CD14-positive monocyte (primary cell): ENCODE data around the gene STRIP2. TPM values are rescaled to one million over a fixed set of nuclear protein-coding genes. Genes with fewer than 3 reads are reported as not detected.

Source experiments
- DNase-seq, 3 donors: peaks; one replicate each; pipeline ENCODE4 v3.0.0-alpha.2; 2011 to 2022
- H2AFZ ChIP-seq: 2 replicates; pipeline ENCODE4 v1.6.0; 2012; ENCODE audit warnings: mild to moderate bottlenecking, low read depth, low read length, inconsistent platforms; ENCODE audit not compliant: insufficient read depth, poor library complexity, severe bottlenecking
- H3K27ac ChIP-seq, 2 donors: 1 replicate in 1 of 2; 2 replicates in 1 of 2; pipeline ENCODE4 v1.5.1; 2012 to 2013; ENCODE audit warnings: low read length in 2 of 2, control low read depth in 1 of 2, inconsistent platforms in 1 of 2, low read depth in 1 of 2, mild to moderate bottlenecking in 1 of 2
- H3K27me3 ChIP-seq, 2 donors: one replicate each; pipeline versions ENCODE4 v1.6.0 to v1.6.1; 2011 to 2013; ENCODE audit warnings: low read length in 2 of 2; ENCODE audit not compliant: control insufficient read depth in 2 of 2, insufficient read depth in 2 of 2
- H3K36me3 ChIP-seq, 2 donors: replicated peaks in 1 of 2; 1 replicate in 1 of 2; 2 replicates in 1 of 2; pipeline versions ENCODE4 v1.5.1 to v1.6.1; 2012 to 2013; ENCODE audit warnings: low read length in 2 of 2, control low read depth in 1 of 2, inconsistent platforms in 1 of 2, mild to moderate bottlenecking in 1 of 2; ENCODE audit not compliant: insufficient read depth in 2 of 2, control insufficient read depth in 1 of 2
- H3K4me1 ChIP-seq, 2 donors: 1 replicate in 1 of 2; 2 replicates in 1 of 2; pipeline versions ENCODE4 v1.5.1 to v1.6.1; 2012 to 2013; ENCODE audit warnings: low read length in 2 of 2, control low read depth in 1 of 2, inconsistent platforms in 1 of 2, mild to moderate bottlenecking in 1 of 2, moderate library complexity in 1 of 2; ENCODE audit not compliant: insufficient read depth in 2 of 2, control insufficient read depth in 1 of 2
- H3K4me2 ChIP-seq: replicated peaks from 2 replicates; pipeline ENCODE3; 2012; ENCODE audit warnings: low read length, moderate library complexity, mild to moderate bottlenecking; ENCODE audit not compliant: poor library complexity, severe bottlenecking; ENCODE audit errors: extremely low read depth
- H3K4me3 ChIP-seq, 3 experiments: fragments of 200-600 bp in 1 of 3; sonication (generic) in 1 of 3; replicated peaks in 1 of 3; 1 replicate in 2 of 3; 2 replicates in 1 of 3; pipeline ENCODE4 v1.5.1; 2011 to 2013; ENCODE audit warnings: low read length in 3 of 3, mild to moderate bottlenecking in 3 of 3, control low read depth in 2 of 3, low read depth in 2 of 3, inconsistent platforms in 1 of 3, moderate library complexity in 1 of 3
- H3K79me2 ChIP-seq: 2 replicates; pipeline ENCODE4 v1.6.0; 2012; ENCODE audit warnings: mild to moderate bottlenecking, control low read depth, inconsistent platforms, low read length, moderate library complexity; ENCODE audit not compliant: insufficient read depth
- H3K9ac ChIP-seq: 2 replicates; pipeline ENCODE4 v1.6.0; 2017; ENCODE audit warnings: low read length, mild to moderate bottlenecking; ENCODE audit not compliant: insufficient read depth, poor library complexity, severe bottlenecking
- H3K9me3 ChIP-seq, 2 donors: replicated peaks in 1 of 2; 1 replicate in 1 of 2; 2 replicates in 1 of 2; pipeline versions ENCODE4 v1.5.1 to v1.6.1; 2012 to 2013; ENCODE audit warnings: low read length in 2 of 2, control low read depth in 1 of 2; ENCODE audit not compliant: control insufficient read depth in 1 of 2, insufficient read depth in 1 of 2
- H4K20me1 ChIP-seq: 2 replicates; pipeline ENCODE4 v1.6.0; 2012; ENCODE audit warnings: mild to moderate bottlenecking, low read length, control low read depth, moderate library complexity; ENCODE audit not compliant: insufficient read depth
- H3K27ac Mint-ChIP-seq, 7 donors: one replicate each; pipeline ENCODE4 v1.8.0; 2020; ENCODE audit warnings: mild to moderate bottlenecking in 7 of 7, mixed read lengths in 7 of 7, moderate library complexity in 6 of 7, inconsistent platforms in 2 of 7
- H3K27me3 Mint-ChIP-seq, 3 donors: one replicate each; pipeline ENCODE4 v1.8.0; 2021 to 2022; ENCODE audit warnings: low read depth in 3 of 3, mild to moderate bottlenecking in 3 of 3, mixed read lengths in 3 of 3, moderate library complexity in 3 of 3, inconsistent platforms in 1 of 3
- H3K36me3 Mint-ChIP-seq, 2 donors: one replicate each; pipeline ENCODE4 v1.8.0; 2020; ENCODE audit warnings: mixed read lengths in 2 of 2, inconsistent platforms in 1 of 2, mild to moderate bottlenecking in 1 of 2
- H3K4me1 Mint-ChIP-seq: one replicate; pipeline ENCODE4 v1.8.0; 2020; ENCODE audit warnings: mild to moderate bottlenecking, mixed read lengths
- H3K4me3 Mint-ChIP-seq, 2 donors: one replicate each; pipeline ENCODE4 v1.8.0; 2020; ENCODE audit warnings: mild to moderate bottlenecking in 2 of 2, mixed read lengths in 2 of 2, moderate library complexity in 1 of 2
- H3K9me3 Mint-ChIP-seq, 7 donors: one replicate each; pipeline ENCODE4 v1.8.0; 2020 to 2022; ENCODE audit warnings: mixed read lengths in 7 of 7, mild to moderate bottlenecking in 6 of 7, moderate library complexity in 6 of 7, inconsistent platforms in 2 of 7
- WGBS: methylation state at CpG from one replicate; pipeline ENCODE4 v1.1.5; 2013; ENCODE audit warnings: missing lambda C conversion rate; ENCODE audit not compliant: insufficient coverage; 5-methylcytosine and 5-hydroxymethylcytosine counted together
- intact Hi-C, 2 donors: fragments of 100-400 bp; cut with micrococcal nuclease; formaldehyde crosslinking; loops; one replicate each; pipeline versions ENCODE4 v1.15.0 to v1.15.1; 2023
- polyA plus RNA-seq, 3 donors: library from polyadenylated mRNA; depleted of rRNA in 1 of 3; unstranded in 2 of 3; stranded (reverse) in 1 of 3; fragments of 300-500 nt in 2 of 3; fragments of >200 nt in 1 of 3; fragmentation: Illumina TruSeq in 2 of 3; gene quantifications; 1 replicate in 2 of 3; 2 replicates in 1 of 3; pipeline ENCODE4 v1.2.3, GENCODE V29; 2012 to 2021
- TF ChIP-seq, protein P1 (sequence below): fragments of 200-600 bp; IDR thresholded peaks from one replicate; pipeline ENCODE4 v1.8.0; 2022; ENCODE audit warnings: antibody characterized with exemption, mild to moderate bottlenecking

The STRIP2 gene
- polyA plus RNA-seq, 3 donors: 0.11 to 0.12 TPM; not detected in 1

DNA sequence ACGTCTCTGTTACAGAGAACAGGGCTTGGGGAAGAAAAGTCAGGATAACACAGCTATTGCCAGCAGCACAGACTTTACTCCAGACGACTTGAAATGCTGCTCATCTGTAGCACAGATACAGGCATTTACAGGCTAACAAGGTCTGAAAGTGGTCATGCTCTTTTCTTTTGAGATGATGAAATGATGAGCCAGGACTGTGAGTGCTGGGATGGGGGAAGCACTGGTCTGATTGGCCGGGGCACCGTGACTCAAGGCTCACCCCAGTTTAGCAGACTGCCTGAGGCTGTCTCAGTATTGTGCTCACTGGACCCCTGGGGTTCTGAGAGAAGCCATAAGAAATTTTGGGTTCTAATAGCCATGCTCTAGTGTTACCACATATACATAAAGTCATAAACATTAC lies 80.5 kb downstream of the STRIP2 start:
- Histone ChIP-seq H3K36me3 (no peaks in the 10 kb centered on the region), H3K9ac (no peak overlapping the region), H3K4me1 (no peaks in the 10 kb centered on the region), H2AFZ (no peak overlapping the region), H3K9me3 (no peaks in the 10 kb centered on the region), H3K79me2 (no peaks in the 10 kb centered on the region), H3K4me2 (no peak overlapping the region), H3K4me3 (no peak overlapping the region), H3K27me3 (no peaks in the 10 kb centered on the region), H4K20me1 (no peaks in the 10 kb centered on the region), H3K27ac (no peak overlapping the region)
- intact Hi-C loops: no loop called here
- Mint-ChIP-seq H3K27ac (peak overlapping the region in 1 of 7 donors; percentile 15), H3K36me3 (no peaks in the 10 kb centered on the region), H3K9me3 (peaks cover 0 to 4% (median 2%) of the 10 kb centered on the region in 7 donors), H3K27me3 (peaks cover 3 to 7% (median 6%) of the 10 kb centered on the region in 3 donors), H3K4me3 (no peak overlapping the region), H3K4me1 (no peaks in the 10 kb centered on the region)
- 88% methylated on average over 2 of the region's 4 CpGs for WGBS
- no peak for DNase-seq
- TF ChIP-seq, protein P1, sequence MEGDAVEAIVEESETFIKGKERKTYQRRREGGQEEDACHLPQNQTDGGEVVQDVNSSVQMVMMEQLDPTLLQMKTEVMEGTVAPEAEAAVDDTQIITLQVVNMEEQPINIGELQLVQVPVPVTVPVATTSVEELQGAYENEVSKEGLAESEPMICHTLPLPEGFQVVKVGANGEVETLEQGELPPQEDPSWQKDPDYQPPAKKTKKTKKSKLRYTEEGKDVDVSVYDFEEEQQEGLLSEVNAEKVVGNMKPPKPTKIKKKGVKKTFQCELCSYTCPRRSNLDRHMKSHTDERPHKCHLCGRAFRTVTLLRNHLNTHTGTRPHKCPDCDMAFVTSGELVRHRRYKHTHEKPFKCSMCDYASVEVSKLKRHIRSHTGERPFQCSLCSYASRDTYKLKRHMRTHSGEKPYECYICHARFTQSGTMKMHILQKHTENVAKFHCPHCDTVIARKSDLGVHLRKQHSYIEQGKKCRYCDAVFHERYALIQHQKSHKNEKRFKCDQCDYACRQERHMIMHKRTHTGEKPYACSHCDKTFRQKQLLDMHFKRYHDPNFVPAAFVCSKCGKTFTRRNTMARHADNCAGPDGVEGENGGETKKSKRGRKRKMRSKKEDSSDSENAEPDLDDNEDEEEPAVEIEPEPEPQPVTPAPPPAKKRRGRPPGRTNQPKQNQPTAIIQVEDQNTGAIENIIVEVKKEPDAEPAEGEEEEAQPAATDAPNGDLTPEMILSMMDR: no peak

DNA sequence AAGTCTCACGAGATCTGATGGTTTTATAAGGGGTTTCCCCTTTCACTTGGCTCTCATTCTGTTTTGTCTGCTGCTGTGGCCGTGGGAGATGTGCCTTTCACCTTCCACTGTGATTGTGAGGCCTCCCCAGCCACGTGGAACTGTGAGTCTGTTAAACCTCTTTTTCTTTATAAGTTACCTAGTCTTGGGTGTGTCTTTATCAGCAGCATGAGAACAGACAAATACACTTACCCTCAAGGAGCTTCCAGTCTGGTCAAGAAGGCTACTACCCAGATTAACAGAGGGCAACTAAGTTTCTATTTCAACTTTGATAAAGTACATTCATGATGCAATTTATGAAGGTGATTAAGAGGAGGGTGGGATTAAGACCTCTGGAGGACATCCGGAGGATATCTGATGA lies 81.1 kb downstream of the STRIP2 start:
- H3K27ac Mint-ChIP-seq: no peak overlapping the region
- WGBS: 86% methylated on average over 1 of the region's 4 CpGs
- H3K27me3 Mint-ChIP-seq: peaks cover 3 to 10% (median 7%) of the 10 kb centered on the region in 3 donors
- H3K36me3 Mint-ChIP-seq: no peaks in the 10 kb centered on the region
- H3K4me3 ChIP-seq: no peak overlapping the region
- H3K4me1 Mint-ChIP-seq: no peaks in the 10 kb centered on the region
- no peak overlapping the region for H3K4me3 Mint-ChIP-seq
- no peaks in the 10 kb centered on the region for H3K9me3 ChIP-seq
- no peaks in the 10 kb centered on the region for H3K27me3 ChIP-seq
- no peak for DNase-seq
- H4K20me1 ChIP-seq: no peaks in the 10 kb centered on the region
- H3K4me1 ChIP-seq: no peaks in the 10 kb centered on the region
- H3K4me2 ChIP-seq: no peak overlapping the region
- no peak overlapping the region for H3K27ac ChIP-seq
- intact Hi-C loops: no loop called here
- H3K9ac ChIP-seq: no peak overlapping the region
- H3K36me3 ChIP-seq: no peaks in the 10 kb centered on the region
- H3K79me2 ChIP-seq: no peaks in the 10 kb centered on the region
- TF ChIP-seq, protein P1: no peak
- H3K9me3 Mint-ChIP-seq: peaks cover 0 to 4% (median 2%) of the 10 kb centered on the region in 7 donors
- no peak overlapping the region for H2AFZ ChIP-seq
